ENCODE measurements around the gene PTPRT.

PTPRT gene

GRCh38 chr20:42376131-42376530 lies 813.6 kb downstream of the PTPRT start:
- H3K27ac ChIP-seq = no peak overlapping the region
- TF ChIP-seq ZFX (IDR thresholded peaks at IDR 0.05; ENCODE audit: borderline replicate concordance) = no peak
- TF ChIP-seq, protein P1, sequence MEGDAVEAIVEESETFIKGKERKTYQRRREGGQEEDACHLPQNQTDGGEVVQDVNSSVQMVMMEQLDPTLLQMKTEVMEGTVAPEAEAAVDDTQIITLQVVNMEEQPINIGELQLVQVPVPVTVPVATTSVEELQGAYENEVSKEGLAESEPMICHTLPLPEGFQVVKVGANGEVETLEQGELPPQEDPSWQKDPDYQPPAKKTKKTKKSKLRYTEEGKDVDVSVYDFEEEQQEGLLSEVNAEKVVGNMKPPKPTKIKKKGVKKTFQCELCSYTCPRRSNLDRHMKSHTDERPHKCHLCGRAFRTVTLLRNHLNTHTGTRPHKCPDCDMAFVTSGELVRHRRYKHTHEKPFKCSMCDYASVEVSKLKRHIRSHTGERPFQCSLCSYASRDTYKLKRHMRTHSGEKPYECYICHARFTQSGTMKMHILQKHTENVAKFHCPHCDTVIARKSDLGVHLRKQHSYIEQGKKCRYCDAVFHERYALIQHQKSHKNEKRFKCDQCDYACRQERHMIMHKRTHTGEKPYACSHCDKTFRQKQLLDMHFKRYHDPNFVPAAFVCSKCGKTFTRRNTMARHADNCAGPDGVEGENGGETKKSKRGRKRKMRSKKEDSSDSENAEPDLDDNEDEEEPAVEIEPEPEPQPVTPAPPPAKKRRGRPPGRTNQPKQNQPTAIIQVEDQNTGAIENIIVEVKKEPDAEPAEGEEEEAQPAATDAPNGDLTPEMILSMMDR (IDR thresholded peaks at IDR 0.05) = no peak

DNA sequence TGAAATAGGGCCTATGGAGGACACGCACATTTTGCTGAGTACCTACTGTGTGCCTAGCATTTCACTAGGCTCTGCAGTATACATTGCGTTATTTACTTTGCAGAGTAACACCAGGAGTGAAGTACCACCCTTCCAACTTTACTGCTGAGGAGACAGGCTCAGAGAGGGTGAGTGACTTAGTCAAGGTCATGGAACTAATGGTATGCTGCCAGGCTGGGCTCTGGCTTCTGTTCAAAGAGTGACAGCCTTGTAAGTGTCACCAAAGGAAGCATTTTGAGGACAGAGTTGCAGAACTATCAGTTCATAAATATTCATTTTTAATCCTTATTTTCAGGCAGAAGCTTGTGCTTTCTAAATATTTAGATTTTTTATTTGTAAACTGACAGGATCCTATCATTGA lies 816.7 kb downstream of the PTPRT start:
- TF ChIP-seq, protein P1 (IDR thresholded peaks at IDR 0.05) = no peak
- no peak for TF ChIP-seq ZFX (IDR thresholded peaks at IDR 0.05; ENCODE audit: borderline replicate concordance)

GRCh38 chr20:42370075-42370474 lies 819.6 kb downstream of the PTPRT start:
- TF ChIP-seq ZFX (IDR thresholded peaks at IDR 0.05; ENCODE audit: borderline replicate concordance) = no peak
- TF ChIP-seq, protein P1 (IDR thresholded peaks at IDR 0.05) = no peak
- H3K27ac ChIP-seq = no peak overlapping the region

More for the DNA sequence above, 816.7 kb downstream of the PTPRT start:
- H3K27ac ChIP-seq = no peak overlapping the region

GRCh38 chr20:42368910-42369309 lies 820.8 kb downstream of the PTPRT start:
- no peak overlapping the region for H3K27ac ChIP-seq
- TF ChIP-seq, protein P1 (IDR thresholded peaks at IDR 0.05) = no peak
- no peak for TF ChIP-seq ZFX (IDR thresholded peaks at IDR 0.05; ENCODE audit: borderline replicate concordance)

GRCh38 chr20:42366626-42367025 lies 823.1 kb downstream of the PTPRT start:
- TF ChIP-seq ZFX (IDR thresholded peaks at IDR 0.05; ENCODE audit: borderline replicate concordance) = no peak
- TF ChIP-seq, protein P1 (IDR thresholded peaks at IDR 0.05) = no peak
- no peak overlapping the region for H3K27ac ChIP-seq

GRCh38 chr20:42364446-42364845 lies 825.3 kb downstream of the PTPRT start:
- TF ChIP-seq, protein P1 (IDR thresholded peaks at IDR 0.05) = no peak
- TF ChIP-seq ZFX (IDR thresholded peaks at IDR 0.05; ENCODE audit: borderline replicate concordance) = no peak
- no peak overlapping the region for H3K27ac ChIP-seq

GRCh38 chr20:42361402-42361970 lies 828.2 kb downstream of the PTPRT start:
- H3K27ac ChIP-seq = no peak overlapping the region
- TF ChIP-seq, protein P1 (IDR thresholded peaks at IDR 0.05) = no peak
- no peak for TF ChIP-seq ZFX (IDR thresholded peaks at IDR 0.05; ENCODE audit: borderline replicate concordance)

Measured in 22Rv1 (cell line).